ENCODE results near the gene DUS4L. TPM values are rescaled to one million over a fixed set of nuclear protein-coding genes. Genes with fewer than 3 reads are reported as not detected.

DUS4L gene
- total and polyA plus RNA-seq, 2 of the 13 experiments (the other 11 are each of a cell fraction or from before 2014, with no cell fraction given), result 5.6 to 9.8 TPM

DNA sequence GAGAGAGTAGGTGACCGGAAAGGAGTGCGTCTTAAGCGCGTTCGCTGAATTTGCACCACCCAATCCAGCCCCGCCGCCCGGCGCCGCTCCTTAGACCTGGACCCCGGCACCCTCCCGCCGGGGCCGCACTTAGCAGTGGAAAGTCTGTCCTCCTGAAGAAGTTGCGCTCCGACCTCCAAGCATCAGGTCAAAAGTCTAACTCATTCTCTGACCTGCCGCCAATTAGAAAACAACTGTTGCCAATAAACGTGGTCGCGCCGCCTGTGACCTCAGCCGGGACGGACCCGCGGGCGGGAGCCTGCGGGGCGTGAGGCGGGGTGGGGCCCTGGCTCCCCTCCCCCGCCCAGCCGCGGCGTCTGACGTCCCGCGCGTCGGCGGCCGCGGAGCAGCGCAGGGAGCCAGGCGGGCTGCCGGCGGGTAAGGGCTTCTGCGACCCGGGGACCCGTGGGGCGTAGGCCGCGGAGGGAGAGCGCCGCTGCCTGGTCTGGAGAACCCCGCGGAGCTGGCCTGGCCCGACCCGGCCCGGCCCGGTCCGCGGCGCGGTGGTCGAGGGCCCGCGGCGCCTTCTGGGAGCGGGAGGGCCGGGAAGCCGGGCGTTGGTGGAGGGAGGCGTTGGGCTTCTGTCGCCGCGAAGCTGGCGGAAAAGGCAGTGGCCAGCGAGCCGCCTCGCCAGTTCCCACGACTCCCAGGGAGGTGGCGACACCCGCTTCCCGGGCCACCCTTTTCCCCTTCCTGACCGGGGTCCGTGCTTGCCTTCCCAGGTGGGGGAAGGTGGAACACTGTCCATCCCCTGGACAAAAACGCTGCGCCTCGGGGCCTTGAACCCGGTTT lies 16.3 kb downstream of the DUS4L start, which contains the start of gene BCAP29 (continued):
- TF ChIP-seq, protein P1, sequence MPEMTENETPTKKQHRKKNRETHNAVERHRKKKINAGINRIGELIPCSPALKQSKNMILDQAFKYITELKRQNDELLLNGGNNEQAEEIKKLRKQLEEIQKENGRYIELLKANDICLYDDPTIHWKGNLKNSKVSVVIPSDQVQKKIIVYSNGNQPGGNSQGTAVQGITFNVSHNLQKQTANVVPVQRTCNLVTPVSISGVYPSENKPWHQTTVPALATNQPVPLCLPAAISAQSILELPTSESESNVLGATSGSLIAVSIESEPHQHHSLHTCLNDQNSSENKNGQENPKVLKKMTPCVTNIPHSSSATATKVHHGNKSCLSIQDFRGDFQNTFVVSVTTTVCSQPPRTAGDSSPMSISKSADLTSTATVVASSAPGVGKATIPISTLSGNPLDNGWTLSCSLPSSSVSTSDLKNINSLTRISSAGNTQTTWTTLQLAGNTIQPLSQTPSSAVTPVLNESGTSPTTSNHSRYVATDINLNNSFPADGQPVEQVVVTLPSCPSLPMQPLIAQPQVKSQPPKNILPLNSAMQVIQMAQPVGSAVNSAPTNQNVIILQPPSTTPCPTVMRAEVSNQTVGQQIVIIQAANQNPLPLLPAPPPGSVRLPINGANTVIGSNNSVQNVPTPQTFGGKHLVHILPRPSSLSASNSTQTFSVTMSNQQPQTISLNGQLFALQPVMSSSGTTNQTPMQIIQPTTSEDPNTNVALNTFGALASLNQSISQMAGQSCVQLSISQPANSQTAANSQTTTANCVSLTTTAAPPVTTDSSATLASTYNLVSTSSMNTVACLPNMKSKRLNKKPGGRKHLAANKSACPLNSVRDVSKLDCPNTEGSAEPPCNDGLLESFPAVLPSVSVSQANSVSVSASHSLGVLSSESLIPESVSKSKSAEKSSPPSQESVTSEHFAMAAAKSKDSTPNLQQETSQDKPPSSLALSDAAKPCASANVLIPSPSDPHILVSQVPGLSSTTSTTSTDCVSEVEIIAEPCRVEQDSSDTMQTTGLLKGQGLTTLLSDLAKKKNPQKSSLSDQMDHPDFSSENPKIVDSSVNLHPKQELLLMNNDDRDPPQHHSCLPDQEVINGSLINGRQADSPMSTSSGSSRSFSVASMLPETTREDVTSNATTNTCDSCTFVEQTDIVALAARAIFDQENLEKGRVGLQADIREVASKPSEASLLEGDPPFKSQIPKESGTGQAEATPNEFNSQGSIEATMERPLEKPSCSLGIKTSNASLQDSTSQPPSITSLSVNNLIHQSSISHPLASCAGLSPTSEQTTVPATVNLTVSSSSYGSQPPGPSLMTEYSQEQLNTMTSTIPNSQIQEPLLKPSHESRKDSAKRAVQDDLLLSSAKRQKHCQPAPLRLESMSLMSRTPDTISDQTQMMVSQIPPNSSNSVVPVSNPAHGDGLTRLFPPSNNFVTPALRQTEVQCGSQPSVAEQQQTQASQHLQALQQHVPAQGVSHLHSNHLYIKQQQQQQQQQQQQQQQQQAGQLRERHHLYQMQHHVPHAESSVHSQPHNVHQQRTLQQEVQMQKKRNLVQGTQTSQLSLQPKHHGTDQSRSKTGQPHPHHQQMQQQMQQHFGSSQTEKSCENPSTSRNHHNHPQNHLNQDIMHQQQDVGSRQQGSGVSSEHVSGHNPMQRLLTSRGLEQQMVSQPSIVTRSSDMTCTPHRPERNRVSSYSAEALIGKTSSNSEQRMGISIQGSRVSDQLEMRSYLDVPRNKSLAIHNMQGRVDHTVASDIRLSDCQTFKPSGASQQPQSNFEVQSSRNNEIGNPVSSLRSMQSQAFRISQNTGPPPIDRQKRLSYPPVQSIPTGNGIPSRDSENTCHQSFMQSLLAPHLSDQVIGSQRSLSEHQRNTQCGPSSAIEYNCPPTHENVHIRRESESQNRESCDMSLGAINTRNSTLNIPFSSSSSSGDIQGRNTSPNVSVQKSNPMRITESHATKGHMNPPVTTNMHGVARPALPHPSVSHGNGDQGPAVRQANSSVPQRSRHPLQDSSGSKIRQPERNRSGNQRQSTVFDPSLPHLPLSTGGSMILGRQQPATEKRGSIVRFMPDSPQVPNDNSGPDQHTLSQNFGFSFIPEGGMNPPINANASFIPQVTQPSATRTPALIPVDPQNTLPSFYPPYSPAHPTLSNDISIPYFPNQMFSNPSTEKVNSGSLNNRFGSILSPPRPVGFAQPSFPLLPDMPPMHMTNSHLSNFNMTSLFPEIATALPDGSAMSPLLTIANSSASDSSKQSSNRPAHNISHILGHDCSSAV (CRISPR knock-in tag; IDR thresholded peaks at IDR 0.05; ENCODE audit: borderline replicate concordance), result no peak
- no peak for TF ChIP-seq CCAR2 (optimal IDR thresholded peaks at IDR 0.05; ENCODE audit: low read depth, low read length)
- TF ChIP-seq BCL6 (CRISPR knock-in tag; IDR thresholded peaks at IDR 0.05), result no peak; the same call in 1 of the 2 replicates
- TF ChIP-seq NFIC (IDR thresholded peaks at IDR 0.05; ENCODE audit: low read length), result no peak
- TF ChIP-seq, protein P2, sequence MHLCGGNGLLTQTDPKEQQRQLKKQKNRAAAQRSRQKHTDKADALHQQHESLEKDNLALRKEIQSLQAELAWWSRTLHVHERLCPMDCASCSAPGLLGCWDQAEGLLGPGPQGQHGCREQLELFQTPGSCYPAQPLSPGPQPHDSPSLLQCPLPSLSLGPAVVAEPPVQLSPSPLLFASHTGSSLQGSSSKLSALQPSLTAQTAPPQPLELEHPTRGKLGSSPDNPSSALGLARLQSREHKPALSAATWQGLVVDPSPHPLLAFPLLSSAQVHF (CRISPR knock-in tag; IDR thresholded peaks at IDR 0.05), result no peak
- 0 out of 2 replicates have a peak, but pooled peaks have one; percentile 49 for TF ChIP-seq HDAC1 (CRISPR knock-in tag; IDR thresholded peaks at IDR 0.05)
- no peak for TF ChIP-seq ZNF749 (CRISPR knock-in tag; IDR thresholded peaks at IDR 0.05; ENCODE audit: borderline replicate concordance)
- TF ChIP-seq ZBTB42 (CRISPR knock-in tag; IDR thresholded peaks at IDR 0.05), result no peak
- TF ChIP-seq ADNP (CRISPR knock-in tag; IDR thresholded peaks at IDR 0.05), result no peak
- TF ChIP-seq HNRNPK (IDR thresholded peaks at IDR 0.05; ENCODE audit: low read depth, low read length, poor library complexity, severe bottlenecking), result no peak
- no peak for TF ChIP-seq IKZF1 (IDR thresholded peaks at IDR 0.05)
- TF ChIP-seq, protein P3, sequence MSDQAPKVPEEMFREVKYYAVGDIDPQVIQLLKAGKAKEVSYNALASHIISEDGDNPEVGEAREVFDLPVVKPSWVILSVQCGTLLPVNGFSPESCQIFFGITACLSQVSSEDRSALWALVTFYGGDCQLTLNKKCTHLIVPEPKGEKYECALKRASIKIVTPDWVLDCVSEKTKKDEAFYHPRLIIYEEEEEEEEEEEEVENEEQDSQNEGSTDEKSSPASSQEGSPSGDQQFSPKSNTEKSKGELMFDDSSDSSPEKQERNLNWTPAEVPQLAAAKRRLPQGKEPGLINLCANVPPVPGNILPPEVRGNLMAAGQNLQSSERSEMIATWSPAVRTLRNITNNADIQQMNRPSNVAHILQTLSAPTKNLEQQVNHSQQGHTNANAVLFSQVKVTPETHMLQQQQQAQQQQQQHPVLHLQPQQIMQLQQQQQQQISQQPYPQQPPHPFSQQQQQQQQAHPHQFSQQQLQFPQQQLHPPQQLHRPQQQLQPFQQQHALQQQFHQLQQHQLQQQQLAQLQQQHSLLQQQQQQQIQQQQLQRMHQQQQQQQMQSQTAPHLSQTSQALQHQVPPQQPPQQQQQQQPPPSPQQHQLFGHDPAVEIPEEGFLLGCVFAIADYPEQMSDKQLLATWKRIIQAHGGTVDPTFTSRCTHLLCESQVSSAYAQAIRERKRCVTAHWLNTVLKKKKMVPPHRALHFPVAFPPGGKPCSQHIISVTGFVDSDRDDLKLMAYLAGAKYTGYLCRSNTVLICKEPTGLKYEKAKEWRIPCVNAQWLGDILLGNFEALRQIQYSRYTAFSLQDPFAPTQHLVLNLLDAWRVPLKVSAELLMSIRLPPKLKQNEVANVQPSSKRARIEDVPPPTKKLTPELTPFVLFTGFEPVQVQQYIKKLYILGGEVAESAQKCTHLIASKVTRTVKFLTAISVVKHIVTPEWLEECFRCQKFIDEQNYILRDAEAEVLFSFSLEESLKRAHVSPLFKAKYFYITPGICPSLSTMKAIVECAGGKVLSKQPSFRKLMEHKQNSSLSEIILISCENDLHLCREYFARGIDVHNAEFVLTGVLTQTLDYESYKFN (CRISPR knock-in tag; conservative IDR thresholded peaks at IDR 0.05), result no peak
- TF ChIP-seq SMARCC2 (IDR thresholded peaks at IDR 0.05), result no peak
- no peak for TF ChIP-seq ELF3 (CRISPR knock-in tag; IDR thresholded peaks at IDR 0.05)
- no peak; the same call in 1 of the 2 replicates for TF ChIP-seq KLF9 (CRISPR knock-in tag; IDR thresholded peaks at IDR 0.05; ENCODE audit: low read depth)
- no peak for TF ChIP-seq EHMT2 (IDR thresholded peaks at IDR 0.05; ENCODE audit: borderline replicate concordance, low read depth, low read length)
- no peak for TF ChIP-seq MYNN (CRISPR knock-in tag; IDR thresholded peaks at IDR 0.05; ENCODE audit: low read depth)
- no peak for TF ChIP-seq ZNF775 (CRISPR knock-in tag; IDR thresholded peaks at IDR 0.05; ENCODE audit: borderline replicate concordance)
